Motor neuron (in vitro differentiated cells): Measurements from ENCODE around the gene GAPT. TPM values are rescaled to one million over a fixed set of nuclear protein-coding genes. Genes with fewer than 3 reads are reported as not detected.

Source experiments
- ATAC-seq, 8 experiments: fragments of 200-7000 bp; cut with Tn5 transposase; replicated peaks in 6 of 8; 2 replicates each; pipeline ENCODE4 v1.8.0; 2021; ENCODE audit warnings: mild to moderate bottlenecking in 8 of 8, moderate library complexity in 8 of 8
- H3K27ac ChIP-seq, 2 donors: fragments of 250-450 bp; sonication (Bioruptor Pico); 2 replicates each; pipeline ENCODE4 v1.9.0; 2021; ENCODE audit warnings: antibody characterized with exemption in 2 of 2, mild to moderate bottlenecking in 2 of 2, moderate library complexity in 1 of 2
- H3K4me1 ChIP-seq, 2 donors: fragments of 250-450 bp; sonication (Bioruptor Pico); replicated peaks in 1 of 2; 2 replicates each; pipeline ENCODE4 v1.6.1; 2021; ENCODE audit warnings: antibody characterized with exemption in 2 of 2, mild to moderate bottlenecking in 2 of 2, moderate library complexity in 1 of 2
- H3K4me3 ChIP-seq, 5 donors: fragments of 250-450 bp; sonication (Bioruptor Pico); 2 replicates each; pipeline ENCODE4 v1.9.0; 2021; ENCODE audit warnings: antibody characterized with exemption in 5 of 5, mild to moderate bottlenecking in 5 of 5, moderate library complexity in 4 of 5
- WGBS, 10 experiments: fragments of 450-650 bp; shearing (Covaris generic); methylation state at CpG; one replicate each; pipeline ENCODE4 v1.0.0; 2022; 5-methylcytosine and 5-hydroxymethylcytosine counted together
- in situ Hi-C, 9 experiments: fragments of 400-800 bp; cut with MboI; loops; one replicate each; pipeline ENCODE4 v1.15.0; 2021; ENCODE audit warnings: low sequenced_read_pairs in 9 of 9, low pct_unique_long_range_greater_than_20kb in 2 of 9; ENCODE audit not compliant: unreplicated experiment in 9 of 9
- total RNA-seq, 8 experiments: library from RNA; unstranded; fragments of 300-600 nt; gene quantifications; 2 replicates each; pipeline versions ENCODE4 v1.2.3 to v1.2.4, GENCODE V29; 2022

The GAPT gene
- total RNA-seq, 8 experiments from 2014 or later = 0.14 to 0.76 (median 0.21) TPM; not detected in 3

DNA sequence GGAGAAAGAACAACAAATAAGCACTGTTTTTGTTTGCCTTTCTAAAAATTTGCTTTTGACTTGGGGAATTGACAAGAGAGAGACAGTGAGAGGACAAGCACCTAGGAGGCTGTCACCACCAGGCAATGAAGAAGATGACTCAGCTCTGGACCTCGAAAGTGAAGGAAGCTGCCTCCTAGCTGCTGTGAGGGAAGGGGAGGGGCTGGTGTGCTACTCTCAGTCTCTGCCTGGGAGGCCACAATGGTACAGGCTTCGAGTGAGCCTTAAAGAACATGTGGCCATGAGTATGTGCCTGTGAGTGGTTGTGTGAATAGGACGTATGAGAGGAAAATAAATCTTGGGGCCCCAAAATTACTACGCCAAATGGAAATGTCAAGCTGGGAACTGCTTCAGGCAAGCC lies 24.3 kb upstream of the GAPT start:
- Histone ChIP-seq H3K4me1 (peaks cover 6% of the 10 kb centered on the region in 2 donors), H3K27ac (no peak overlapping the region), H3K4me3 (no peak overlapping the region)
- in situ Hi-C loops = loop anchor here (10.0 to 25.0 kb wide), 8 partner anchors 580 to 1180 kb away; no protein-coding TSS in a partner anchor
- 10 to 100% (median 50%) methylated on average over 1 to 4 of the region's 4 CpGs; no CpG with 5 or more reads in 1 of the 10 experiments for WGBS, 10 experiments
- peak; percentile 58 to 79 (median 74) for ATAC-seq

DNA sequence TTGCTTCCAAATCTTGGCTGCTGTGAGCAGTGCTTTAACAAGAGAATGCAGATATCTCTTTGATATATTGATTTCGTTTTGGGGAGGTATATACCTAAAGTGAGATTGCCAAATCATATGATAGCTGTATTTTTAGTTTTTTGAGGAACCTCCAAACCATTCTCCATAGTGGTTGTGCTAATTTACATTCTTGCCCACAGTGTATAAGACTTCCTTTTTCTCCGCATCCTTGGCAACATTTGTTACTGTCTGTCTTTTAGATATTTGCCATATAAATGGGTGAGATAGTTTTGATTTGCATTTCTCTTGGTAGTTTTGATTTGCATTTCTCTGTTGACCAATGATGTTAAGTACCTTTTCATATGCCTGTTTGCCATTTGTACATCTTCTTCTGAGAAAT lies 21.3 kb upstream of the GAPT start:
- WGBS, 10 experiments = 20 to 100% (median 60%) methylated on average over 1 to 2 of the region's 2 CpGs; no CpG with 5 or more reads in 1 of the 10 experiments
- no peak overlapping the region for H3K4me3 ChIP-seq
- no peak overlapping the region for H3K27ac ChIP-seq
- H3K4me1 ChIP-seq = no peaks in the 10 kb centered on the region
- in situ Hi-C loops = loop anchor here (10.0 to 25.0 kb wide), 8 partner anchors 583 to 1183 kb away; no protein-coding TSS in a partner anchor
- no peak for ATAC-seq

DNA sequence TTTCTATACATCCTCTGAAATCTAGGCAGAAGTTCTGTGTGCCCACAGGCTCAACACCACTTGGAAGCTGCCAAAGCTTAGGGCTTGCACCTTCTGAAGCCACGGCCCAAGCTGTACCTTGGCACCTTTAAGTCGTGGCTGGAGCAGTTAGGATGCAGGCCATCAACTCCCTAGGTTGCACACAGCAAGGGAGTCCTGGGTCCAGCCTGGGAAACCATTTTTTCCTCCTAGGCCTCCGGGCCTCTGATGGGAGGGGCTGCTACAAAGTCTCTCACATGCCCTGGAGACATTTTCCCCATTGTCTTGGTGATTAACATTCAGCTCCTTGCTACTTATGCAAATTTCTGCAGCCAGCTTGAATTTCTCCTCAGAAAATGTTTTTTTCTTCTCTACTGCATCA lies 15.8 kb upstream of the GAPT start:
- Histone ChIP-seq H3K4me3 (no peak overlapping the region), H3K27ac (no peak overlapping the region), H3K4me1 (no peaks in the 10 kb centered on the region)
- WGBS, 10 experiments = 0 to 100% (median 32%) methylated on average over 1 to 3 of the region's 3 CpGs; no CpG with 5 or more reads in 5 of the 10 experiments
- ATAC-seq = no peak
- in situ Hi-C loops = loop anchor here in 3 of 9 experiments (25.0 kb wide), 2 partner anchors 362 to 387 kb away; no protein-coding TSS in a partner anchor

DNA sequence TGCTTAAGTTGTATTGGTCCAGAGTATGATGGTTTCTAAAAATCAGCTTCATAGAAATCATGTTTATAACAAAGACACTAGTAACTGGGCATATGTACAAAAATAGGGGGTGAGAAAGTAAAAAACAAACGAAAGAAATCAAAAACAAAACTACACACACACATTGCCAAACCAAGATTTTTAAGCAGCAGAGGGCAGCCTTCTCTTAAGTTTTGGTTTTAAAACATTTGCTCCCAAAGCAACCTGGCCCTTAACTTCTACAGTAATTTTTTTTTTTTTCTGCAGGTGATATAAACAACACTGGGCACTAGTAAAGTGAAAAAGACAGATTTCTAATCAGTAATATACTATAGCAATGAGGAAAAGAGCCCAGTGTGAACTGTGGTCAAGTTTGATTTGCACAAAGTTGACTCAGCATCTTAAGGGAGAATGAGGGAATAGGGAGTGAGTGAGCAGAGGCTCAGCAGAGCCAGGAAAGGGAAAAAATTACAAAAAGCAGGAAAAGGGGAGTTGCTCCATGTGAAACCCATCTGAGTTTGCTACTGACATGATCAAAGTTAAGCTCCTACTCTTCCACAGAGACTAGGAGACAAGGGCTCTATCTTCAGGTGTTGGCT lies 13.4 kb upstream of the GAPT start:
- WGBS, 10 experiments = 0 to 50% (median 30%) methylated on average over 1 of the region's 1 CpG; no CpG with 5 or more reads in 3 of the 10 experiments
- peak in 2 of 8 experiments; percentile 73 to 78 for ATAC-seq
- in situ Hi-C loops = loop anchor here in 3 of 9 experiments (25.0 kb wide), 2 partner anchors 359 to 384 kb away; no protein-coding TSS in a partner anchor
- H3K4me3 ChIP-seq = no peak overlapping the region
- no peaks in the 10 kb centered on the region for H3K4me1 ChIP-seq
- H3K27ac ChIP-seq = no peak overlapping the region

DNA sequence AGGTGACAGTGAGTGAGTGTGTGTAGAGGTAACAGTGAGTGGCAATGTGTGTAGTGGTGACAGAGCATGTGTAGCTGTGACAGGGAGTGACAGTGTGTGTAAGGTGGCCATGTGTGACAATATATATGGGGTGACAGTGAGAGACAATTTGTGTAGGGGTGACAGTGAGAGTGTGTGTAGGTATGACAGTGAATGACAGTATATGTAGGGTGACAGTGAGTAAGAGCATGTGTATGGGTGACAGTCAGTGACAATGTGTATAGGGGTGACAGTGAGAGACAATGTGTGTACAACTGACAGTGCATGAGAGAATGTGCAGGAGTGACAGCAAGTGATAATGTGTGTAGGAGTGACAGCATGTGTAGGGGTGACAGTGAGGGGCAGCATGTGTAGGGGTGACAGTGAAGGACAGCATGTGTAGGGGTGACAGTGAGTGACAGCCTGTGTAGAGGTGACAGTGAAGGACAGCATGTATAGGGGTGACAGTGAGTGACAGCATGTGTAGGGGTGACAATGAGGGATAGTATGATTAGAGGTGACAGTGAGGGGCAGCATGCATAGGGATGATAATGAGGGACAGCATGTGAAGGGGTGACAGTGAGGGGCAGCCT lies 10.1 kb upstream of the GAPT start:
- in situ Hi-C loops = loop anchor here in 3 of 9 experiments (25.0 kb wide), 2 partner anchors 356 to 381 kb away; no protein-coding TSS in a partner anchor
- no peak overlapping the region for H3K4me3 ChIP-seq
- no peak for ATAC-seq
- H3K4me1 ChIP-seq = no peaks in the 10 kb centered on the region
- H3K27ac ChIP-seq = no peak overlapping the region

DNA sequence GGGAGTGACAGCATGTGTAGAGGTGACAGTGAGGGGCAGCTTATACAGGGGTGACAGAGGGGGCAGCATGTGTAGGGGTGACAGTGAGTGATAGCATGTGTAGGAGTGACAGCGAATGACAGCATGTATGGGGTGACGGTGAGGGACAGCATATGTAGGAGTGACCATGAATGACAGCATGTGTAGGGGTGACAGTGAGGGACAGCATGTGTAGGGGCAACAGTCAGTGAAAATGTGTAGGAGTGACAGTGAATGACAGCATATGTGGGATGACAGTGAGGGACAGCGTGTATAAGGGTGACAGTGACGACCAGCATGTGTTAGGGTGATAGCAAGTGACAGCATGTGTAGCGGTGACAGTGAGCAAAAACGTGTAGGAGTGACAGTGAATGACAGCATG lies 9.4 kb upstream of the GAPT start:
- no peak for ATAC-seq
- WGBS, 10 experiments = 48 to 100% (median 74%) methylated on average over 1 to 3 of the region's 6 CpGs; no CpG with 5 or more reads in 7 of the 10 experiments
- Histone ChIP-seq H3K4me3 (no peak overlapping the region), H3K27ac (no peak overlapping the region), H3K4me1 (no peaks in the 10 kb centered on the region)
- in situ Hi-C loops = loop anchor here in 3 of 9 experiments (25.0 kb wide), 2 partner anchors 355 to 380 kb away; no protein-coding TSS in a partner anchor

DNA sequence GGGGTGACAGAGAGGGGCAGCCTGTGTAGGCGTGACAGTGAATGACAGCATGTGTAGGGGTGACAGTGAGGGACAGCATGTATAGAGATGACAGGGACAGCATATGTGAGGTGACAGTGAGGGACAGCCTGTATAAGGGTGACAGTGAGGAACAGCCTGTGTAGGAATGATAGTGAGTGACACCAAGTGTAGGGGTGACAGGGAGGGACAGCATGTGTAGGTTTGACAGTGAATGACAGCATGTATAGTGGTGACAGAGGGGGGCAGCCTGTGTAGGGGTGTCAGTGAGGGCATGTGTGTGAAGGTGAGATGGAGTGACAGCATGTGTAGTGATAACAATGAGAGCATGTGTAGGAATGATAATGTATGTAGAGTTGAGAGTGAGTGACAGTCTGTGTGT lies 8.7 kb upstream of the GAPT start:
- 33 to 100% (median 50%) methylated on average over 1 of the region's 1 CpG; no CpG with 5 or more reads in 5 of the 10 experiments for WGBS, 10 experiments
- H3K4me1 ChIP-seq = no peaks in the 10 kb centered on the region
- no peak overlapping the region for H3K27ac ChIP-seq
- ATAC-seq = peak in 3 of 8 experiments; percentile 7 to 16 (median 12)
- in situ Hi-C loops = loop anchor here in 3 of 9 experiments (25.0 kb wide), 2 partner anchors 355 to 380 kb away; no protein-coding TSS in a partner anchor
- H3K4me3 ChIP-seq = no peak overlapping the region

DNA sequence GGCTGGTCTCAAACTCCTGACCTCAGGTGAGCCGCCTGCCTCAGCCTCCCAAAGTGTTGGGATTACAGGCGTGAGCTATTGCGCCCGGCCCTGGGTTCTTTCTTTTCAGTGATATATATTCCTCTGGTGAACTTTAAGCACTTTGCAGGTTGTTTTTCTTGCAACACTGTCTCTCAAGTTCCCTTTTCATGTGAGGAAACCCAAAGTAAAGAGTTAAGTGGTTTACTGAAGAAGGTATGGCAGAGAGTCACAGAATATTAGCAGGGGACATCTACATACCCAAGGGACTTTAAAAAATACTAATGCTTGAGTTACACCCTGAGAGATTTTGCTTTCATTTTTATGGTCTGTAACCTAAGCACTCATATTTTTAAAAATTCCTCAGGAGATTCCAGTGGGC lies 6.7 kb upstream of the GAPT start:
- no peak overlapping the region for H3K27ac ChIP-seq
- WGBS, 10 experiments = 20 to 100% (median 89%) methylated on average over 1 to 3 of the region's 4 CpGs; no CpG with 5 or more reads in 4 of the 10 experiments
- in situ Hi-C loops = loop anchor here in 3 of 9 experiments (25.0 kb wide), 2 partner anchors 353 to 378 kb away; no protein-coding TSS in a partner anchor
- H3K4me3 ChIP-seq = no peak overlapping the region
- no peaks in the 10 kb centered on the region for H3K4me1 ChIP-seq
- ATAC-seq = no peak

DNA sequence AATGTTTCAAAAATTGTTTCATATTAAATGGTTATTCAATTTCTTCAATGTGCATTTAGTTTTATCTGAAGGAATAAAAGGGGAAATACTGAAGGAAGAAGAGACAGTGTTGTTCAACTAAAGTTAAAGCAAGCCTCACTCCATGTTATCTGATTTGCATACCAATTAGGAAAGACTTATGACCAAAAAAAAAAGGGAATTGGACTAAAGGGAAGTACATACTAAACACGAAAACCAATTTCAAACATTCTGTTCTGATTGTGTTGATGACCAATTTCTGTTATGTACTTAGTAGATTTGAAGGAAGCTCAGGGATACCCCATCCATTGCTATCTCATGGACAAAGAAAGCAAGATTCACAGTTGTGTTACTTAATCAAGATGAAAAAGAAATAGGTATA lies 4.9 kb upstream of the GAPT start:
- Histone ChIP-seq H3K4me3 (no peak overlapping the region), H3K27ac (no peak overlapping the region), H3K4me1 (peaks cover 0 to 8% of the 10 kb centered on the region in 2 donors)
- WGBS, 10 experiments = 0 to 100% (median 66%) methylated on average over 1 of the region's 1 CpG; no CpG with 5 or more reads in 2 of the 10 experiments
- in situ Hi-C loops = loop anchor here in 3 of 9 experiments (25.0 kb wide), 2 partner anchors 351 to 376 kb away; no protein-coding TSS in a partner anchor
- ATAC-seq = no peak

DNA sequence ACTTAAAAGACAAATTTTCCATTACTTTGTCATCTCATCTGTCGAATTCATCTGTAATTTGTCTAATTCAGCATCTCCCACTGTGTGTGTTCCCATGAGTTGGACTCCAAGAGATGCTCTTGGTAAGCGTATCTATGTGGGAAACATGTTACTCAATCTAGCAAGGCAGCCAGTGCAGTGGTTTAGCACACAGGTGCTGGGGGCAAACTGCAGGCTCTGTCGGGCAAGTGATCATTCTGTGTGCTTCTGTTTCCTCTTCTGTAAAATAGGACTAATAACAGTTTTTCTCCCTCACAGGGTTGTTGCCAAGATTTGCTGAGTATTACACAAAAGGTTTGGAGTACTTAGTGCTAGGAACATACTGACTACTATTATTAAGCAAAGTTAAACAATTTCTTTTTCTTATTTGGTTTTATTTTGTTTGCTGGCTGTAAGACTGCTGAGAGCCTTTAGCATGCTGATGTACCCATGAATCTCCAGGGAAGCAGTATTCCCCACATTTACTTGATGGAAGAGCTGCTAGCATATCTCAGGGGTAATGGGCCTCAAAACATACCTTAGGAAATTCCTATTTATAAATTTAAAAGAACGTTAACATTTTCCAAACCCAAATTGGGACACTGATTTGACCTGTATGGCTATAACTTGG lies 709 bp upstream of the GAPT start:
- in situ Hi-C loops = loop anchor here in 3 of 9 experiments (25.0 kb wide), 2 partner anchors 347 to 372 kb away; no protein-coding TSS in a partner anchor
- Histone ChIP-seq H3K4me3 (no peak overlapping the region), H3K4me1 (peaks cover 0 to 14% of the 10 kb centered on the region in 2 donors), H3K27ac (no peak overlapping the region)
- 8 to 72% (median 25%) methylated on average over 2 to 3 of the region's 4 CpGs; no CpG with 5 or more reads in 2 of the 10 experiments for WGBS, 10 experiments
- peak in 1 of 8 experiments; percentile 91 for ATAC-seq

DNA sequence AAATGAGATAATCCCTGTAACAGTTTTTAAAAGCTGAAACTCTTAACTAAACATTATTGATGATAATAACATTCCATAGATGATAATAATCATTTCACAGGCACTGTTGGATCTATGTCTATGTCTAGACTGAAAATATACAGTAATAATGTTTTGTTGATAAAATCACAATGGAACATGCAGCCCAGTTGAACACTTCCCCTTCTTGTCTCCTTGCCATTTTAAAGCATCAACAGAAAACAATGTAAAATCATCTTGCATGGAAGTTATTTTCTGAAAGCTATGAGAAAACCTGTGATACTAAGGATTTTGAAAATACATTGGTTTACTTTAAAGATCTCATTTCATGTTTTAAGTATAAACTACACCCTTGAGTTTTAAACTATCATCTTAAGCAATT lies 1.9 kb downstream of the GAPT start:
- ATAC-seq = no peak
- Histone ChIP-seq H3K4me1 (peaks cover 0 to 14% of the 10 kb centered on the region in 2 donors), H3K4me3 (no peak overlapping the region), H3K27ac (no peak overlapping the region)
- in situ Hi-C loops = loop anchor here in 3 of 9 experiments (25.0 kb wide), 2 partner anchors 344 to 369 kb away; no protein-coding TSS in a partner anchor

DNA sequence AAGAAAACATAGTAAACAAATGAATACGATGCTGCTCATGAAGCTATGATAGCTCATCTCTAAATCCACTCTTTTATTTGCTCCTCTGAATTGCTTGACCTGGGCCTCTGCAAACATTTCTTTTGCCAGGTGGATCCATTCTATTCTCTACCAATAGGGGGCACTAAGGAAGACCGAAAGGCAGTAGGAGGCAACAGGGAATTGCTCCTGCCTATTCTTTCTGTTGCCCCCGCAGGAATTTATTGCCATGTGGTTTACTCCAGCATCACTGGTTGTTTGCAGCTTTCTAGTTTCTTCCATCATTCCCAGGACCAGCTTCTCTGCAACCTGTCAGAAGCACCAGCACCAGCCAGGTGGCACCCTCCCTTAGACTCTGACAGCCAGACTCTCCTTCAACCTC lies 5.3 kb downstream of the GAPT start:
- in situ Hi-C loops = loop anchor here in 3 of 9 experiments (25.0 kb wide), 2 partner anchors 341 to 366 kb away; no protein-coding TSS in a partner anchor
- H3K27ac ChIP-seq = no peak overlapping the region
- no peak overlapping the region for H3K4me3 ChIP-seq
- peaks cover 0 to 5% of the 10 kb centered on the region in 2 donors for H3K4me1 ChIP-seq
- ATAC-seq = no peak
- WGBS, 10 experiments = 0 to 100% (median 61%) methylated on average over 1 to 3 of the region's 3 CpGs
